ENCODE results near the gene KIF4A. TPM values are rescaled to one million over a fixed set of nuclear protein-coding genes. Genes with fewer than 3 reads are reported as not detected.

Gene KIF4A
- total and polyA plus RNA-seq, 8 donors, result 1.6 to 30.4 (median 13.2) TPM

- ATAC-seq, result no peak
Observed at GRCh38 chrX:70437921-70438665, 148.2 kb downstream of the KIF4A start.

DNA sequence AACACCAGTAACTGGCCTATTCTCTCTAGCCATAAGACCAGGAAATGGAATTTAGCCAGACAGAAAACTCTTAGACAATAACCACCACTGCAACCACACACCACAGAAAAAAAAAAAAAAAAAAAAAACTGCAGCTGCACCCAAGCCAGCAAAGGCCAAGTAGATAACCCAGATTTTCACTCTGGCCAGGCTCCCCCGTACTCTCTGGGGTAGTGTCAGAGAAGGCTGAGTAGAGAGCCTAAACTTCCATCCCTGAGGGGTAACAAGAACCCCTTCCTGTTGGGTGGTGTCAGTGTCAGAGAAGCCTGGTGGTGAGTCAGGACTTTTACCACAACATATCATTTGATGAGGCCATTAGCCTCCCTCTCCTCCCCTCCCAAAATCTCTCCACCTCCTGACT lies 149.1 kb downstream of the KIF4A start:
- no peaks in the 10 kb centered on the region for H3K4me1 ChIP-seq
- H3K27me3 ChIP-seq, result peaks cover 18 to 29% of the 10 kb centered on the region in 2 donors
- no peak overlapping the region for H3K27ac ChIP-seq
- H3K4me3 ChIP-seq, result no peak overlapping the region
- DNase-seq (no peak), ATAC-seq (no peak)
- H3K9me3 ChIP-seq, result no peaks in the 10 kb centered on the region
- TF ChIP-seq CTCF (IDR thresholded peaks at IDR 0.05), result no peak
- intact Hi-C loops (cut with DNase I), result no loop called here
- H3K36me3 ChIP-seq, result no peaks in the 10 kb centered on the region

More at GRCh38 chrX:70437921-70438665, 148.2 kb downstream of the KIF4A start:
- intact Hi-C loops (cut with DNase I), result no loop called here
- H3K9me3 ChIP-seq, result no peaks in the 10 kb centered on the region
- H3K36me3 ChIP-seq, result no peaks in the 10 kb centered on the region
- DNase-seq, result no peak
- H3K27ac ChIP-seq, result no peak overlapping the region
- peaks cover 9 to 23% of the 10 kb centered on the region in 2 donors for H3K27me3 ChIP-seq
- no peak for TF ChIP-seq CTCF (IDR thresholded peaks at IDR 0.05)
- no peak overlapping the region for H3K4me3 ChIP-seq
- H3K4me1 ChIP-seq, result no peaks in the 10 kb centered on the region

- no peak for TF ChIP-seq CTCF (IDR thresholded peaks at IDR 0.05)
- Histone ChIP-seq H3K4me3 (no peak overlapping the region), H3K9me3 (no peaks in the 10 kb centered on the region), H3K27me3 (peaks cover 39 to 47% of the 10 kb centered on the region in 2 donors), H3K36me3 (no peaks in the 10 kb centered on the region), H3K27ac (no peak overlapping the region), H3K4me1 (no peaks in the 10 kb centered on the region)
- intact Hi-C loops (cut with DNase I), result no loop called here
- DNase-seq (no peak), ATAC-seq (no peak)
Observed at GRCh38 chrX:70442224-70442623, 152.3 kb downstream of the KIF4A start.

DNA sequence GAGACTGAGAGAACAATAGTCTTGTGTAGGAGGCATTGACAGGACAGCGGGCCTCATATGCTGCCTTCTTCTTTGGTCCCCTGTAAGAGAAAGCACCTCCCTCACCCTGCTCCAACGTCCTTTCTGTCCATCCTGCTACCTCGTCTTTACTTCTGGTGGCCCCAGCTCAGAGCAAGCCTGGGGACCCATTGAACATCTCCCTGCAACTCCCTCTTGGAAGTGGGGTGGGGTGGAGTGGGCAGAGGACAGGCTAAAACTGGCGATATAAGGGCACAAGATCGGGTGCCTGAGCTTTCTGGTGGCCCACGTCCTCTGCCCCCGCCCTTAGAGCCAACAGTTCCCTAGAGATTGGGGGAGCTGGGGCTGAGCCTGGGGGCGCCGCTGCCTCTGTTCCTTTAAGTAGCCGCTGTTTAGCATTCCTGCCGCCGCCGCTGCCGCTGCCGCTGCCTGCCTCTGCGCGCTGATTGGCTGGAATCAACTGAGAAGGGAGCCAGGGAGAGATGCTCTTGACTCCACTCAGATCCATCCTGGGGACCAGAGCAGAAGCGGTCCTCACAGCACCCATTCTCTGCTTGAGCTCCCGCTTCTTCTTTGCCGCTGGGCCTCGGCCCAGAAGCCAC lies 154.5 kb downstream of the KIF4A start, which contains the start of gene DLG3:
TSS of gene DLG3 (plus strand) at position 510 of the 620 bp plus-strand sequence. CDS start 367 bp downstream, outside the sequence.
- H3K27ac ChIP-seq, result no peak within 1 kb of the TSS
- DNase-seq, result peak in 1 of 4 donors; percentile 47
- no peak for TF ChIP-seq CTCF (IDR thresholded peaks at IDR 0.05)
- H3K36me3 ChIP-seq, result no peaks in the 10 kb centered on the region
- peaks cover 39 to 47% of the 10 kb centered on the region in 2 donors for H3K27me3 ChIP-seq
- ATAC-seq, result peak; percentile 41
- H3K4me1 ChIP-seq, result no peaks in the 10 kb centered on the region
- intact Hi-C loops (cut with DNase I), result no loop called here
- H3K9me3 ChIP-seq, result no peaks in the 10 kb centered on the region
- no peak within 1 kb of the TSS for H3K4me3 ChIP-seq

- H3K9me3 ChIP-seq, result no peaks in the 10 kb centered on the region
- H3K27me3 ChIP-seq, result peaks cover 39 to 47% of the 10 kb centered on the region in 2 donors
- no peak overlapping the region for H3K4me3 ChIP-seq
- no peaks in the 10 kb centered on the region for H3K4me1 ChIP-seq
- no peaks in the 10 kb centered on the region for H3K36me3 ChIP-seq
- ATAC-seq (no peak), DNase-seq (peak in 1 of 4 donors; percentile 51)
- TF ChIP-seq CTCF (IDR thresholded peaks at IDR 0.05), result no peak
- no peak overlapping the region for H3K27ac ChIP-seq
- intact Hi-C loops (cut with DNase I), result no loop called here
Observed at GRCh38 chrX:70444946-70445656, 155.2 kb downstream of the KIF4A start.

Measured in left lung (tissue), 10 donors.